ENCODE measurements around the gene ERFL.

Gene ERFL

DNA sequence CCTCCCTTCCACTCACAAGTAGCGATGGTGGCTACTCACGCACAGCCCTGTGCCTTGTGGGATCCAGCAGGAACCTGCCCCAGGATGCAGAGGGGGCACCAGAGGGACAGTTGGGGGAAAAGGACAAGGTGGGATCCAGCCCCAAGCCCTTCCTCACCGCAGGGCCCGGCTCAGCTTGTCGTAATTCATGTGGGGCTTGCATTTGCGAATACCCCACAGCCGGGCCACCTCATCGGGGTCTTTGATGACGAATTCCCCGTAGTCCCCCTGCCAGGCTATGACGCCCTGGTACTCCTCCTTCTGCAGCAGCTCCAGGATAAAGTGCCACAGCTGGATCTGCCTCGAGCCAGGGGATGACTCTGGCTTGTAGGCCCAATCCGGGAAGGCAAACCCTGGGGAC, 18.5 kb downstream of the ERFL start:
- in situ Hi-C loops (cut with MboI; ENCODE audit: low pct_unique_long_range_greater_than_20kb, low sequenced_read_pairs, unreplicated experiment): no loop called here
- TF ChIP-seq, protein P1, sequence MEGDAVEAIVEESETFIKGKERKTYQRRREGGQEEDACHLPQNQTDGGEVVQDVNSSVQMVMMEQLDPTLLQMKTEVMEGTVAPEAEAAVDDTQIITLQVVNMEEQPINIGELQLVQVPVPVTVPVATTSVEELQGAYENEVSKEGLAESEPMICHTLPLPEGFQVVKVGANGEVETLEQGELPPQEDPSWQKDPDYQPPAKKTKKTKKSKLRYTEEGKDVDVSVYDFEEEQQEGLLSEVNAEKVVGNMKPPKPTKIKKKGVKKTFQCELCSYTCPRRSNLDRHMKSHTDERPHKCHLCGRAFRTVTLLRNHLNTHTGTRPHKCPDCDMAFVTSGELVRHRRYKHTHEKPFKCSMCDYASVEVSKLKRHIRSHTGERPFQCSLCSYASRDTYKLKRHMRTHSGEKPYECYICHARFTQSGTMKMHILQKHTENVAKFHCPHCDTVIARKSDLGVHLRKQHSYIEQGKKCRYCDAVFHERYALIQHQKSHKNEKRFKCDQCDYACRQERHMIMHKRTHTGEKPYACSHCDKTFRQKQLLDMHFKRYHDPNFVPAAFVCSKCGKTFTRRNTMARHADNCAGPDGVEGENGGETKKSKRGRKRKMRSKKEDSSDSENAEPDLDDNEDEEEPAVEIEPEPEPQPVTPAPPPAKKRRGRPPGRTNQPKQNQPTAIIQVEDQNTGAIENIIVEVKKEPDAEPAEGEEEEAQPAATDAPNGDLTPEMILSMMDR (IDR thresholded peaks at IDR 0.05; ENCODE audit: extremely low read depth, insufficient read depth, missing control alignments): no peak
- no peak for DNase-seq (ENCODE audit: low spot score)

GRCh38 chr19:41908724-41909464, 19.4 kb downstream of the ERFL start:
- no peak for DNase-seq (ENCODE audit: low spot score)
- in situ Hi-C loops (cut with MboI; ENCODE audit: low pct_unique_long_range_greater_than_20kb, low sequenced_read_pairs, unreplicated experiment): no loop called here
- TF ChIP-seq, protein P1 (IDR thresholded peaks at IDR 0.05; ENCODE audit: extremely low read depth, insufficient read depth, missing control alignments): no peak

- in situ Hi-C loops (cut with MboI; ENCODE audit: low pct_unique_long_range_greater_than_20kb, low sequenced_read_pairs, unreplicated experiment): no loop called here
- no peak for DNase-seq (ENCODE audit: low spot score)
- TF ChIP-seq, protein P1 (IDR thresholded peaks at IDR 0.05; ENCODE audit: extremely low read depth, insufficient read depth, missing control alignments): no peak
Measured at GRCh38 chr19:41907994-41908615, 20.1 kb downstream of the ERFL start.

GRCh38 chr19:41906916-41907680, 21.2 kb downstream of the ERFL start:
- in situ Hi-C loops (cut with MboI; ENCODE audit: low pct_unique_long_range_greater_than_20kb, low sequenced_read_pairs, unreplicated experiment): no loop called here
- TF ChIP-seq, protein P1 (IDR thresholded peaks at IDR 0.05; ENCODE audit: extremely low read depth, insufficient read depth, missing control alignments): no peak
- DNase-seq (ENCODE audit: low spot score): no peak

DNA sequence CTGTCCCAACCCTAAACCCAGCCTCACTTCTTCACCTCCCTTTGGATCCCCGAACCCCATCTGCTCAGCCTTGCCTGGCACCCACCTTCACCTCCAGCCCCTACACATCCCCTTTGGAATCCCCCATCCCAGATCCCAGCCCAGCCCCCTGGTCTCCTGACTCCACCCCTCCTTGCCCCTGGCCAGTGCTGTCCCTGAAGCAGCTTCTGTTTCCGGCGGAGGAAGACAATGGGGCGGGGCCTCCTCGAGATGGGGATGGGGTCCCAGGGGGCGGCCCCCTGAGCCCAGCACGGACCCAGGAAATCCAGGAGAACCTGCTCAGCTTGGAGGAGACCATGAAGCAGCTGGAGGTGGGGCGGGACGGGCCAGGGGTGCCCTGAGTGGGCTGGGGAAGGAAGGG, 22.0 kb downstream of the ERFL start:
- DNase-seq (ENCODE audit: low spot score): no peak
- in situ Hi-C loops (cut with MboI; ENCODE audit: low pct_unique_long_range_greater_than_20kb, low sequenced_read_pairs, unreplicated experiment): no loop called here
- TF ChIP-seq, protein P1 (IDR thresholded peaks at IDR 0.05; ENCODE audit: extremely low read depth, insufficient read depth, missing control alignments): no peak

DNA sequence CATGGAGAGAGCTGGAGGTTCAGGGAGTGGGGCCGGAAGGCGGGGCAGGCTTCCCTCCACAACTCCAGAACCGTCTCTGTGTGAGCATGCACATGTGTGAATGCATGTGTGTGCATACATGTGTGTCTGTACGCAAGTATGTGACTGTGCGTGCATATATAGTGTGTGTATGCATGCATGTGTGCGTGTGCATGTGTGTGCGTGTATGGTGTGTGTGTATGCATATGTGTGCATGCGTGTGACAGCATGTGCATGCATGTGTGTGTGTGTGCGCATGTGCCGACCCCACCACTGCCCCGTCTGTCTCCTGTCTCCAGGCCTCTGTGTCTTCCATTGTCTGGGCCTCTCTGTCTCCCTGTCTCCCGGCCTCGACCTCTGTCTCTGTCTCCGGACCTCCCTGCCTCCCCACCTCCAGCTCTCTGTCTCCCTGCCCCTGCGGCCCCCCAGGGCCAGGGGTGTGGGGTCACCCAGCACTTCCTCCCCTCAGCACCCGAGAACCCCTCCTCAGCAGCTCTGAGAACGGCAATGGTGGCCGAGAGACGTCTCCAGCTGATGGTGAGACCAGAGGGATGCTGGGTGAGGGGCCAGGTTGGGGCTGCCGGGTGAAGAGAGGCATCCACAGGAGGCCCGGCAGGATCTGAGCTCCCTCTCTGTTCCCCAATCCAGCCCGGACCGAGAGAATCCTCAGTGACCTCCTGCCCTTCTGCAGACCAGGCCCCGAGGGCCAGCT, 22.8 kb downstream of the ERFL start:
- DNase-seq (ENCODE audit: low spot score): no peak
- in situ Hi-C loops (cut with MboI; ENCODE audit: low pct_unique_long_range_greater_than_20kb, low sequenced_read_pairs, unreplicated experiment): no loop called here
- TF ChIP-seq, protein P1 (IDR thresholded peaks at IDR 0.05; ENCODE audit: extremely low read depth, insufficient read depth, missing control alignments): no peak

Measured in GM13977 (cell line).